ENCODE results near the gene ZFP36L1. TPM values are rescaled to one million over a fixed set of nuclear protein-coding genes. Genes with fewer than 3 reads are reported as not detected.

The ZFP36L1 gene
- total RNA-seq, 4 donors from 2014 or later, result 363 to 395 (median 384) TPM

DNA sequence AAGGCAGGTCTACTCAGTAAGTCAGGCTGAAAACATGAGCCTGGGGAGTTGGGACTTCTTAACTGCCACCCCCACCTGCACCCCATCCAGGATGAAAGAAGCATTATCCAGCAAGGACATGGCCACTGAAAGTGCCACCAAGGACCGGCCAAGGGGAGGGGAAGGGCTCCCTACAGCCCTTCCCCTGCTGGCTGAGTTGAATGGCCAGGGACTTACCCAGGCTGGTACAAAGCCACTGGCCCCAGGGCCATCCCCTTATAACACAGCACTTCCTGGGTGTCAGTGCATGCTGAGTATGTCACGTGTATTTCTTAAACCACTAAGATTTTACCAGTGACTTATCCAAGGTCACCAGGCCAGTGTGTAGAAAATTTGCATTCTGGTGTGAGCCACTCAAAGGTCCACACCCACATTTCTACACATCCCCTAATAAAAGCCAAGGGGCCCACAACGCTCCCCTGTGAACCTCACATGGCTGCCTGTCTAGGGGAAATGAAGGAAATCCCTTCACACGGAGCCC lies 29.3 kb upstream of the ZFP36L1 start:
- DNase-seq (ENCODE audit: low spot score) (no peak), ATAC-seq (ENCODE audit: low FRiP score) (no peak)
- TF ChIP-seq, protein P1, sequence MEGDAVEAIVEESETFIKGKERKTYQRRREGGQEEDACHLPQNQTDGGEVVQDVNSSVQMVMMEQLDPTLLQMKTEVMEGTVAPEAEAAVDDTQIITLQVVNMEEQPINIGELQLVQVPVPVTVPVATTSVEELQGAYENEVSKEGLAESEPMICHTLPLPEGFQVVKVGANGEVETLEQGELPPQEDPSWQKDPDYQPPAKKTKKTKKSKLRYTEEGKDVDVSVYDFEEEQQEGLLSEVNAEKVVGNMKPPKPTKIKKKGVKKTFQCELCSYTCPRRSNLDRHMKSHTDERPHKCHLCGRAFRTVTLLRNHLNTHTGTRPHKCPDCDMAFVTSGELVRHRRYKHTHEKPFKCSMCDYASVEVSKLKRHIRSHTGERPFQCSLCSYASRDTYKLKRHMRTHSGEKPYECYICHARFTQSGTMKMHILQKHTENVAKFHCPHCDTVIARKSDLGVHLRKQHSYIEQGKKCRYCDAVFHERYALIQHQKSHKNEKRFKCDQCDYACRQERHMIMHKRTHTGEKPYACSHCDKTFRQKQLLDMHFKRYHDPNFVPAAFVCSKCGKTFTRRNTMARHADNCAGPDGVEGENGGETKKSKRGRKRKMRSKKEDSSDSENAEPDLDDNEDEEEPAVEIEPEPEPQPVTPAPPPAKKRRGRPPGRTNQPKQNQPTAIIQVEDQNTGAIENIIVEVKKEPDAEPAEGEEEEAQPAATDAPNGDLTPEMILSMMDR (IDR thresholded peaks at IDR 0.05), result no peak

DNA sequence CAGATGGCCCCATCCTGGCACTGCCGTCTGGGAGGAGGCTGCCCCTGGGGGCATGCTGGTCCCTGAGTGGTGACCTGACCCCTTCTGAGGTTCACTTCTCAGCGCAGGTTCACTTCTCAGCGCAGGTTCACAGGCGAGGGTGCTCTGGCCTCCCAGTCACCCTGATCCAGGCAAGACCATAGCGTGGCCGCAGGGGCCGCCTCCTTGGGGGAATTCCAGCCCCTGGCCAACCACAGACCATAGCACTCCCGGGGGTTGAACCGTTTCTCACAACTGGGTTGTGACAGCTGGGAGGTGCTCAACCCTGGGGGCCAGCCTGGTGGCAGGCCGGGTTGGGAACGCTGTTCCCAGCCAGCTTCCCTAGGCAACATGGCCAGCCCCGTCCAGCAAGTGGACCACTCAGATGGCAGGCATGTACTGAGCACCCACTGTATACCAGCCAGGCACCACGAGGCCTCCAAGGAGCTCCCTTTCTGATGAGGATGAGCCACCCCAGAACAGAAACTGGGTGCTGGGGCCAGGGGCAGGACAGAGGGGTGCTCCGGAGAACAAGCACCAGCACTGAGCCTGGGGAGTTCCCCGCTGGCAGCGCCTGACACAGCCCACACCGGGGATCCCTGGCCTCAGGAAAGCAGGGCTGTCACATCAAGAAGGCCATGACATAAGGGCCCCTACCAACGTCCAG lies 28.3 kb upstream of the ZFP36L1 start:
- TF ChIP-seq, protein P1 (IDR thresholded peaks at IDR 0.05), result no peak
- ATAC-seq (ENCODE audit: low FRiP score) (no peak), DNase-seq (ENCODE audit: low spot score) (no peak)

- ATAC-seq (ENCODE audit: low FRiP score) (no peak), DNase-seq (ENCODE audit: low spot score) (no peak)
- TF ChIP-seq, protein P1 (IDR thresholded peaks at IDR 0.05), result no peak
Measured at GRCh38 chr14:68820536-68820935, 27.7 kb upstream of the ZFP36L1 start.

DNA sequence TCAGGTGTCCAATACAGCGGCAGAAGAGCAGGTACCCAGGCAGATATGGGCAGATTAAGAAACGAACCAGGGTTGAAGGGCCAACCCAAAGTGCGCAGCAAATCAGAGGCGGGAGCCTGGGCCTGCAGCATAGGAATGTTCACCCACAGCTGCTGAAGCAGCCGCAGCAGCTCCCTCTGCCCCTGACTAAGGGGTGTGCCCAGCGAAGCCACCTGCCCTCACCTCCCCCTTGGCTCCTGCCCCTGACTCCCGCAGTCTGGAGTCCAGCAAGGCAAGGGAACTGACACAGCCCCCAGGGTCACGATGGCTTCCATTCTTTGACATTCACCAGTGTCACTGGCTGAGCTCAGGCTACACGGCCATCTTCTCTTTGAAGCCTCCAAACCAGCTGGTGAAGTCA lies 27.3 kb upstream of the ZFP36L1 start:
- TF ChIP-seq, protein P1 (IDR thresholded peaks at IDR 0.05), result no peak
- ATAC-seq (ENCODE audit: low FRiP score) (no peak), DNase-seq (ENCODE audit: low spot score) (no peak)

GRCh38 chr14:68819260-68819691 lies 26.4 kb upstream of the ZFP36L1 start:
- DNase-seq (ENCODE audit: low spot score), result no peak
- ATAC-seq (ENCODE audit: low FRiP score), result peak; percentile 52
- TF ChIP-seq, protein P1 (IDR thresholded peaks at IDR 0.05), result no peak

GRCh38 chr14:68817506-68818212 lies 24.8 kb upstream of the ZFP36L1 start:
- DNase-seq (ENCODE audit: low spot score) (no peak), ATAC-seq (ENCODE audit: low FRiP score) (no peak)

More at GRCh38 chr14:68817506-68818212, 24.8 kb upstream of the ZFP36L1 start:
- TF ChIP-seq, protein P1 (IDR thresholded peaks at IDR 0.05), result no peak

Measured in omental fat pad (tissue), 4 donors.